RWPE2 (cell line): ENCODE results near the gene PRSS50.

Source experiments
- ATAC-seq: fragments of 200-7000 bp; cut with Tn5 transposase; 3 replicates; pipeline ENCODE4 v1.9.1; 2021; ENCODE audit warnings: low read depth
- DNase-seq: peaks from one replicate; pipeline ENCODE4 v3.0.0-alpha.2; 2020; ENCODE audit warnings: low spot score
- H3K27ac ChIP-seq: fragments of 450-650 bp; 2 replicates; pipeline ENCODE4 v1.5.1; 2017; ENCODE audit warnings: mild to moderate bottlenecking; ENCODE audit not compliant: poor library complexity, severe bottlenecking
- H3K27me3 ChIP-seq: fragments of 250-450 bp; sonication (Bioruptor Pico); 2 replicates; pipeline ENCODE4 v1.5.1; 2021; ENCODE audit warnings: mild to moderate bottlenecking, moderate library complexity; ENCODE audit not compliant: insufficient read depth, poor library complexity, severe bottlenecking
- H3K36me3 ChIP-seq: fragments of 250-450 bp; sonication (Bioruptor Pico); 2 replicates; pipeline ENCODE4 v1.5.1; 2020; ENCODE audit warnings: low read depth, mild to moderate bottlenecking, moderate library complexity
- H3K4me1 ChIP-seq: fragments of 250-450 bp; sonication (Bioruptor Pico); 2 replicates; pipeline ENCODE4 v1.5.1; 2021; ENCODE audit warnings: mild to moderate bottlenecking, moderate library complexity; ENCODE audit not compliant: insufficient read depth, poor library complexity, severe bottlenecking
- H3K4me3 ChIP-seq: fragments of 250-450 bp; sonication (Bioruptor Pico); 2 replicates; pipeline ENCODE4 v1.5.1; 2021; ENCODE audit warnings: mild to moderate bottlenecking, moderate library complexity; ENCODE audit not compliant: severe bottlenecking
- H3K9me3 ChIP-seq: fragments of 250-450 bp; sonication (Bioruptor Pico); 2 replicates; pipeline ENCODE4 v1.5.1; 2021; ENCODE audit warnings: mild to moderate bottlenecking, moderate library complexity; ENCODE audit not compliant: severe bottlenecking
- TF ChIP-seq, protein P1 (sequence below): fragments of 450-650 bp; IDR thresholded peaks from one replicate; pipeline ENCODE4 v1.5.1; 2017; ENCODE audit warnings: mild to moderate bottlenecking, moderate library complexity; ENCODE audit not compliant: poor library complexity, severe bottlenecking

The PRSS50 gene

DNA sequence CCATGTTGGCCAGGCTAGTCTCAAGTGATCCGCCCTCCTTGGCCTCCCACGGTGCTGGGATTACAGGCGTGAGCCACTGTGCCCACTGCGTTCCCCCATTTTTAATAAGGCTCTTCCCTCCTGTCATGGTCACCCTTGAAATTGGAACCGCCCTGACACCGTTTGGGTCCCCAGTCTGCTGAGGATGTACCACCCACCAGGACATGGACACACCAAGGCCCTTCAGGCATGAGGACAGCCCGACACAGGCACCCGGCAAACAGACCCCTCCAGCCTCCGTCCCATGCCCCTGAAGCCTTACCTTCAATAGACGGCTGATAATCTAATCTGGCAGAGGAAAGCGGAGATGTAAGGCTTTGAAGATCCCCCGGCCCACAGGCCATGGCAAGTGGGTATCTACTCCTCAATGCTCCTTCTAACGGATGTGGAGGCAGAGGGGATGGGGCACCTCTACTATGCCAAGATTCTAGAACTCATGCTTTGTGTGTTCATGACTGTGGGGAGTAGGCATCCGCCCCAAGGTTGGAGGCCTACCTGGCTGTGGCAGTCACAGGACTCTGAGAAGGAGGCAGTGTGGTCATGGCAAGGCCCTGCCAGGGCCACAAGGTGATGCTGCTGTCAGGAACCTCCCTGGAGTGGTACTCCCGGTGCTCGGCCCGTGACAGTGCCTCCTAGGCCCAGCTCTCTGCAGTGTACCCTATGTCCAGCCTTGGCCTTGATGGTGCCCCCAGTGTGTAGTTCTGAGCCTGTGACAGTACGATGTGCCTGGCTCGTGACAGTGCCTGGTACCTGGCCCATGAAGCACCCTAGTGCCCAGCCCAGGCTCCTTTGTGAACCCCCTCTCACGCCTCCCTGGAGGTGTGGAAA is 18.6 kb upstream of the PRSS50 start:
- TF ChIP-seq, protein P1, sequence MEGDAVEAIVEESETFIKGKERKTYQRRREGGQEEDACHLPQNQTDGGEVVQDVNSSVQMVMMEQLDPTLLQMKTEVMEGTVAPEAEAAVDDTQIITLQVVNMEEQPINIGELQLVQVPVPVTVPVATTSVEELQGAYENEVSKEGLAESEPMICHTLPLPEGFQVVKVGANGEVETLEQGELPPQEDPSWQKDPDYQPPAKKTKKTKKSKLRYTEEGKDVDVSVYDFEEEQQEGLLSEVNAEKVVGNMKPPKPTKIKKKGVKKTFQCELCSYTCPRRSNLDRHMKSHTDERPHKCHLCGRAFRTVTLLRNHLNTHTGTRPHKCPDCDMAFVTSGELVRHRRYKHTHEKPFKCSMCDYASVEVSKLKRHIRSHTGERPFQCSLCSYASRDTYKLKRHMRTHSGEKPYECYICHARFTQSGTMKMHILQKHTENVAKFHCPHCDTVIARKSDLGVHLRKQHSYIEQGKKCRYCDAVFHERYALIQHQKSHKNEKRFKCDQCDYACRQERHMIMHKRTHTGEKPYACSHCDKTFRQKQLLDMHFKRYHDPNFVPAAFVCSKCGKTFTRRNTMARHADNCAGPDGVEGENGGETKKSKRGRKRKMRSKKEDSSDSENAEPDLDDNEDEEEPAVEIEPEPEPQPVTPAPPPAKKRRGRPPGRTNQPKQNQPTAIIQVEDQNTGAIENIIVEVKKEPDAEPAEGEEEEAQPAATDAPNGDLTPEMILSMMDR, result no peak
- DNase-seq (no peak), ATAC-seq (no peak)
- H3K4me1 ChIP-seq, result no peaks in the 10 kb centered on the region
- H3K27ac ChIP-seq, result no peak overlapping the region
- H3K9me3 ChIP-seq, result no peaks in the 10 kb centered on the region
- H3K4me3 ChIP-seq, result no peak overlapping the region
- no peaks in the 10 kb centered on the region for H3K36me3 ChIP-seq
- H3K27me3 ChIP-seq, result no peaks in the 10 kb centered on the region

GRCh38 chr3:46734773-46735172 is 17.1 kb upstream of the PRSS50 start:
- no peaks in the 10 kb centered on the region for H3K9me3 ChIP-seq
- TF ChIP-seq, protein P1, result no peak
- H3K4me3 ChIP-seq, result no peak overlapping the region
- no peak overlapping the region for H3K27ac ChIP-seq
- ATAC-seq (no peak), DNase-seq (no peak)
- H3K27me3 ChIP-seq, result no peaks in the 10 kb centered on the region
- H3K36me3 ChIP-seq, result no peaks in the 10 kb centered on the region
- no peaks in the 10 kb centered on the region for H3K4me1 ChIP-seq

- H3K27me3 ChIP-seq, result no peaks in the 10 kb centered on the region
- DNase-seq (no peak), ATAC-seq (no peak; the same call in 2 of the 3 replicates)
- H3K4me3 ChIP-seq, result no peak overlapping the region
- no peaks in the 10 kb centered on the region for H3K36me3 ChIP-seq
- no peaks in the 10 kb centered on the region for H3K9me3 ChIP-seq
- TF ChIP-seq, protein P1, result no peak
- no peak overlapping the region for H3K27ac ChIP-seq
- no peaks in the 10 kb centered on the region for H3K4me1 ChIP-seq
Measured at GRCh38 chr3:46733026-46733800, 15.5 kb upstream of the PRSS50 start.

DNA sequence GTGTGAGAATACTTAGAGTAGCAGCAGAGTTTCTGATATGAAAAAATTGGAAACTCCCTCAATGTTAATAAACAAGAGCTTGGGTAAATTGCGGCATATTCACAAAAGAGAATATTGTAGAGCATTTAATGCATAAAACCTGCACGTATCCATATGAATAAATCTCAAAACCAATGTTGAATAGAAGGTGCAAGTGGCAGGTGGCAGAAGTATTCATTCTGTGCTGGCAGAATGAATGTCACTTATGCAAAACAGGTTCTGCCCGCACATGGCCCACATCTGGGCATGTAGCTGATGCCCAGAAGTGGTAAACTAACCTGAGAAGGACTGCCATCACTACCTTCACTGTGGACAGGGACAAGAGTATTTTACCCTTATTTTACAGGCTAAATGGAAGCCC is 14.1 kb upstream of the PRSS50 start:
- ATAC-seq (no peak), DNase-seq (no peak)
- H3K36me3 ChIP-seq, result no peaks in the 10 kb centered on the region
- H3K4me1 ChIP-seq, result no peaks in the 10 kb centered on the region
- H3K27me3 ChIP-seq, result no peaks in the 10 kb centered on the region
- TF ChIP-seq, protein P1, result no peak
- no peak overlapping the region for H3K27ac ChIP-seq
- H3K9me3 ChIP-seq, result no peaks in the 10 kb centered on the region
- no peak overlapping the region for H3K4me3 ChIP-seq
